Femur (tissue), 1 donor: ENCODE data around the gene CIC.
A peak's percentile ranks its signal among the peaks of the same experiment; 100 is the strongest.
"Not testable (repeated sequence)": the region's sequence is repeated elsewhere in the genome, so short reads cannot be mapped to it uniquely, and the experiment has no call there.

Source experiments
- DNase-seq: peaks from one replicate; pipeline ENCODE4 v3.0.0-alpha.2; 2017

The CIC gene

DNA sequence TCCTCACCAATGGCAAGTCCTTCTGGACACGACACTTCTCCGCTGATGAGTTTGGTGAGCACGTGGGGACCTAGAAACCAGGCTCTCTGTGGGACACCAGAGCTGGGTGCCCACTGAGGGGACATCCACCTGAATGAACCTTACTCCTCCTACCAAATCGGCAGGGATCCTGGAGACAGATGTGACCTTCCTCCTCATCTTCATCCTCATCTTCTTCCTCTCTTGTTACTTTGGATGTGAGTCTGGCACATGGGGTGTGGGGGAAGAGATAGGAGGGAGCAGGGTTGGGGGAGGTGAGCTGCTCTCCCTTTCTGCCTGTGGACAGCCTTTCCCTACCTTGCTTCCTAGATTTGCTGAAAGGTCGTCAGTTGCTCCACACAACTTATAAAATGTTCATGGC is 46.0 kb downstream of the CIC start:
- no peak for DNase-seq

DNA sequence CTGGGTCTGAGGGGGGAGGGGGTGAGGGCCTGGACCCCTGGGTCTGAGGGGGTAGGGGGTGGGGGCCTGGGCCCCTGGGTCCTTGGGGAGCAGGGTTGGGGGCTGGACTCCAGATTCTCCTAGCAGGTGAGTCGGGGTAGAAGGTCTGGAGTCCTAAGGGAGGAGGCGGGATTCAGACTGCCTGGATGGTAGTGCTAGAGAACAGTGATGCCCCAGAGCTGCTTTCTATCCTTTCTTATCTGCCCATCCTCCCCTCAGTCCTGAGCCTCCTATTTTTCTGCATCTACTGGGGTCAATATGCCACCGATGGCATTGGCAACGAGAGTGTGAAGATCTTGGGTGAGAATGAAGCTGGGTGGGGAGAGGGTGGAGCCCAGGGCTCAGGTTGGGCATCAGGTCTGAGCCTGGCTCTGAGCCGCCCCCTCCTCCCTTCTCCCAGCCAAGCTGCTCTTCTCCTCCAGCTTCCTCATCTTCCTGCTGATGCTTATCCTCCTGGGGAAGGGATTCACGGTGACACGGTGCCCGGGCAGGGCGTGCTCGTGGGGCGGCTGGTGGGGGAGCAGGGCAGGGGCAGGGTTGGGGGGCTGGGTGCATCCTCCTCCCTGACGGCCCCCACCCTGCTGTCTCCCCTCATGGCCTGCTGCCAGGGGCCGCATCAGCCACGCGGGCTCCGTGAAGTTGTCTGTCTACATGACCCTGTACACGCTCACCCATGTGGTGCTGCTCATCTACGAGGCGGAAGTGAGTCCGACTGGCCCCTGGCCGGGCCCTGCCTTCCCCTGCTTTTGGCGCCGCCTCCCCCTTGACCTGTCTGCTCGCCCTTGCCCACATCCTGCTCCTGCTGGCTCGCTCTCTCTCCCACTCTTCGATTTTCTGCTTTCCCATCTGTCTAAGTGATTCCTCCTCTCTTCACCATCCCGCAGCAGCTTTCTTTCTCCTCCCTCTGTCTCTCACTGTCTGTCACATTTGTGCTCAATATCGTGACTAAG is 47.5 kb downstream of the CIC start:
- no peak for DNase-seq

DNA sequence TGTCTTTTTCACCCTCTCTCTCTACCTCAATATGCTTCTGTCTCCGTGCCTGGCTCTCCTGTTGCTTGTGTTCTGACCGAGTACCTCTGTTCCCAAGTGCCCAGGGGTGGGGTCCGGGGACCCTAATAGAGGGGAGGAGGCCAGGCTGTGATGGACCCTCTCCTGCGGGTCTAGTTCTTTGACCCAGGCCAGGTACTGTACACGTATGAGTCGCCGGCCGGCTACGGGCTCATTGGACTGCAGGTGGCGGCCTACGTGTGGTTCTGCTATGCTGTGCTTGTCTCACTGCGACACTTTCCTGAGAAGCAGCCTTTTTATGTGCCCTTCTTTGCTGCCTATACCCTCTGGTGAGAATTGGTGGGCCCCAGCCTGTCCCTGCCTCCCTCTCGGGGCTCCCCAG is 48.5 kb downstream of the CIC start:
- no peak for DNase-seq

DNA sequence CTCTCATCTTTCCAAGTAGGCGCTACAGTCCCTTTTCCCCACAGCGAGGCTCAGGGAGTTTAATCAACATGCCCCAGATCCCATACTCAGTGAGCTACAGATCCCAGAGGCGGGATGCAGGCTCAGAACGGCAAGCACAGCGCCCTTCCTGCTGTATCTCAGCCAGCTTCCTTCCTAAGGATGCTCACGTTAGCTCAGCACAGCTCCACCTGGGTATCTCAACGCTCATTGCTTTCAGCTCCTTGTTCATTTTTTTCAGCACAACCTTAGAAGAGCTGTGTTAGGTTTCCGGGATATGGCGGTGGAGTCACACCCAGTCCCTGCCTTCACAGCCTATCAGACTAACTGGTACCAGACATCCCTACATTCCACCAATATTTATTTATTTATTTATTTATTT is 53.3 kb downstream of the CIC start:
- no peak for DNase-seq

DNA sequence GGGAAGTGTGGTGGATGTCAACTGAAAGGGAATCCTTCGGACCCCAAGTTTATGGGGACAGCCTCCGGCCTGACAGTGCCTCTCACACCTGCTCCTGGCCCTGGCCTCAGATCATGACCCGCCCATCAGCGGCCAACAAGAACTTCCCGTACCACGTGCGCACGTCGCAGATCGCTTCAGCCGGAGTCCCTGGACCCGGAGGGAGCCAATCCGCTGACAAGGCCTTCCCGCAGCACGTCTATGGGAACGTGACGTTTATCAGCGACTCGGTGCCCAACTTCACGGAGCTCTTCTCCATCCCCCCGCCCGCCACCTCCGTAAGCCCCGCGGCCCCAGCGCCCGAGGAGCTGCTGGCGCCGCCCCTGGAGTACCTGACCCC is 54.4 kb downstream of the CIC start:
- DNase-seq: no peak

DNA sequence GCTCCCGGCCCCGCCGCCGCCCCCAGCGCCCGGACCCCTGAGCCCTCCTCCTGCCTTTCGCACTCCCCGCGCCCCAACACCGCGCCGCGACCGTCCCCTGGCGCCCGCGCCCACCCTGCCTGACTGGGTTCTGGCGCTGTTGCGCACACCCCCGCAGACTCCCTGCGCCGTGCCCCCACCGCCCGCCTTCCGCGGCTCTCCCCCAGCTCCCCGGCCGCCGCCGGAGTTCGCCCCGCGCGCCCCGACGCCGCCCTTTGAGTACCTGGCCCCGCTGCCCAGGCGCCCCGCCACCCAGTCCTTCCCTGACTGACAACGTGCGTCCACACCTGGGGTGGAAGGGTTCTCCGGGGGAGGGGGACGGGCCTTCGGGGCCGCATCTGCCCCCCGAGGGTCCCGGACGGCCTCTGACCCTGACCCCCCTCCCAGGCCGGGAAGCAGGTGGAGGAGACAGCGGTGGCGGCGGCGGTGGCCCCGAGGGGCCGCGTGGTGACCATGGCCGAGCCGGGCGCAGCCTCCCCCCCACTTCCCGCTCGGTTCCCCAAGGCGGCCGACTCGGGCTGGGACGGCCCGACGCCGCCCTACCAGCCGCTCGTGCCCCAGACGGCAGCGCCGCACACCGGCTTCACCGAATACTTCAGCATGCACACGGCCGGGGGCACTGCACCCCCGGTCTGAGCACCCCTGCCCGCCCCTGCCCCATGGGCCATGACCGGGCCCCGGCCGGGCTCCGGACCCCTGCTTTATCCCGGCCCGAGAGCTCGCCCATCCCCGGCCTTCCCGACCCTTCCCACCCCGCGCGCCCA is 55.0 kb downstream of the CIC start:
- DNase-seq: no peak

DNA sequence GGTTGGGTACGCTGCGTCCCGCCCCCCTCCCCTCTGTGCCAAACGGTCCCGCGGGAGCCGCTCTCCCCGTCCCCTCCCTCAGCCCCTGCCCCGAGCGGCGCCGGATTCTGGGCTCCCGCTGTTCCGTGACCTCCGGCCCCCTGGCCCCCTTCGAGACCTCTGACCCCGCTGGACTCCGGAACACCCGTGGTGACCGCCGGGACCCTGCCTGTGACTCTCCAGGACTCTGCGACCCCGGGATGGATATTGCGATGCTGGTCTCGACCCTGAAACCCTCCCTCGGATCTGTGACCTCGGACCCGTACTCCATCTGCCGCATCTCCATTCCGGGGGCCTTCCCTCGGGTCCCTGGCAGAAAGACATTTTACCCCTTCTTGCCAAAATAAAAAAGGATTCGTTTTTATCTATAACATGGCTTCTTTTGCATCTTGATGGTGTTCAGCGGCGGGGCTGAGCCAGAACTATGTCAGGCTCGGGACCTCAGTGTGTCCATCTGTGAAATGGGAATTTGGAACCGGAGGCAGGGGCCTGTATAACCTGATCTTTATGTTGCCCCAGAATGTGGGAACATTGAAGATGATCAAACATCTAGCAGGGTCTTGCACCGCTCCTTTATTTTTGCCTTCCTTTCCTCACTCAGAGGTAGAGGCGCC is 55.7 kb downstream of the CIC start:
- no peak for DNase-seq

DNA sequence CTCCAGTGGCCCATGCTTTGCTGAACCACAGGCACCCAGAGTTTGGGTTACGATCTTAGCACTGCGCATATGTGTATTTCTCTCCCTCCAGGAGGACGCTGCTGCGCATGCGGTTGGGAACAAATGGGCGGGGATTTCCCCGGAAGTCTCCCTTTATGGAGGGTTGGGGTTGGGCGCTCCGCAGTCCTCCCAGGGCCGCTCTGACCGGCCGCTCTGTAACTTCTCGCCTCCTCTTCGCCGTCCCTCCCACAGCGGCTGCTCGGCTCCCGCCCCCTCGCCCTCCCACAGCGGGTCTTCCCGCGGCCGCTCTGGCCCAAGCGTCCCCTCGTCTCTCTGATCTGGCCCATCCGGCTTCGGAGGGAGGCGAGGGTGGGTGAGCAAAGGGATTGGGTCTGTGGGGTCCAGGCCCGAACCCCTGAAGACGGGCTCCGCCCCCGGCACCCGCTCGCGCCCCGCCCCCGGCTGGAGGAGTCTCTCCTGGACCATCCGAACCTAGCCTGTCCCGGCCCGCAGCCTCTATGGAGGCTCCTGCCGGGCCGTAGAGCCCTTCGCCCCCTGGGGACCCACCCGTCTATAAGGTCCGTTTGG is 56.4 kb downstream of the CIC start, which contains the start of gene MEGF8:
MEGF8 (plus strand) TSS at position 328 of the 588 bp plus-strand sequence. CDS start 609 bp downstream, outside the sequence.
- peak; percentile 99 for DNase-seq

DNA sequence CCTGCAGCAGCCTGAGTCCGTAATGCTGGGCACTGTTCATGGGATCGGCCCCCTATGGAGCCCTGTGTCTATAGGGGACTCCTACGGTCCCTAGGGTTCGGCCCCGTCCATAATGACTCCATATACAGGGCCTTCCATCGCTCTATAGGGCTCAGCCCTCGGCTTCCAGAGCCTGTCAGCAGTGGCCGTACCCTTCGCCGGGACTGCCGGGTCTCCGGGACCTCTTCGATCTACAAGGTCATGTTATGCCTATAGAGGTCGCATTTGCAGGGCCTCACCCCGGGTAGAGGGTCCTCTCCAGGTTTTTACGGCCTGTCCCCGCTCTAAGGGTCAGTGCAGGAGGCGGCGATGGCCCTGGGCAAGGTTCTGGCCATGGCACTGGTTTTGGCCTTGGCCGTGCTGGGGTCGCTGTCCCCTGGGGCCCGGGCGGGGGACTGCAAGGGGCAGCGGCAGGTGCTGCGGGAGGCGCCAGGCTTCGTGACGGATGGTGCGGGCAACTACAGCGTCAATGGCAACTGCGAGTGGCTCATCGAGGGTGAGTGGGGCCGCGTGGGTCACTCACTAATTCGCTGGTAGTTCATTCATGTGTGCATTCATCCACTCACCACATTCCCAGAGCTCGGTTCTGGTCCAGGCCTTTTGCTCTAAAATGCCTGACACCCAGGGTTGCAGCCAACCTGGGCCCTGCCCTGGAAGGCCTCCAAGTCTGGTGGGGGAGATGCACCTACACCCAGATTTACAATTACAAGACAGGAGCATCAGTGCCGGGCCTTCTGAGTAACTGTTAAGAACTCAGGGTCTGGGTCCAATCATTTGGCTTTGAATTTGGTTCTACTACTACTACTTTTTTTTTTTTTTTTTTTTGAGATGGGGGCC is 57.1 kb downstream of the CIC start:
- DNase-seq: no peak

DNA sequence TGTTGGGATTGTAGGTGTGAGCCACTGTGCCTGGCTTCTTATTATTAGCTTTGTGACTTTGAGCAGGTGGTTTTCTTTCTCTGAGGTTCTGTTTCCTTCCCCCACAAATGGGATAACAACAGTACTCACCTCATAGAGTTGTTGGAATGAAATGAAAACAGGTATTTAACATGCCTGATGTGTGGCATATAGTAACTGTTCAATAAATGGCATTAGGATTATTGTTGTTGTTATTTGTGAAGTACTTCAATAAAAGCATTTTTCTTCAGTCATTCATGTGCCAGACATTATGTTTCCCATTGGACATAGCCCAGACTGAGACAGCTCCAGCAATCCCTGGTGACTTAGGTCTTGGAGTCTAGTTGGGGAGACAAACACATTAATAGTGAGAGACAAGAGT is 57.9 kb downstream of the CIC start:
- DNase-seq: no peak

DNA sequence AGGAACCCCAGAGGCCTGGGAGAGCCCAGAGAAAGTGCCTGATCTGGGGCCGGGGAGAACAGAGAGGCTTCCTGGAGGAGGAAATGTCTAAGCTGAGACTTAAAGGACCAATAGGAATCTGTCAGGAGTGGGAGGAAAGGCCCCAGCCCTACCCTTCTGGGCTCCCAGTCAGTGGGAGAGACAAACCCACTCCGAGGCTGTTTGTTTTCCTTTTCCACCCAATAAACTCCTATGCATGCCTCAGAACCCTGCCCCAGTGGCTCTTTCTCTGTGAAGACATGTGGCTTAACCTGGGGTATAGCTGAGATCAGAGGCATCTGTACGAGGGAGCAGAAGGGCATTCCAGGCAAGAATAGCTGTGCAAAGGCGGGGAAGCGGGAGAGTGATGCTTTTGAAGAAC is 58.3 kb downstream of the CIC start:
- no peak for DNase-seq

DNA sequence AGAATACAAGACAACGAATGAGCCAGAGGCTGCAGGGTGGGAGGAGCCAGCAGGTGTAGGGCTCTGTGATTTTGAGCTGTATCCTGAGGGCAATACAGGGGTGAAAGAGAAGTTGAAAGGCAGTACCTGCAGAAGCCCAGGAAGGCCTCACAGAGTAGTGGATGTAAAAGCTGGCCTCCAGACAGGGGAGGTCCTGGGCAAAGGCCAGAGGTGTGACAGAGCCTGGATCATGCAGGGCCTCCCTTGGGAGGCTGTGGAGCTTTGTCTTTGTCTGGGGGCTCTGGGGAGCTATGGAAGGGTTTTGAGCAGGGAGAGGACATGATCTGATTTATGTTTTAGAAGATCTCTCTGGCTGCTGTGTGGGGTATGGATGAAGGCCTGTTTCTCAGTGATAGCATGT is 59.1 kb downstream of the CIC start:
- DNase-seq: no peak

DNA sequence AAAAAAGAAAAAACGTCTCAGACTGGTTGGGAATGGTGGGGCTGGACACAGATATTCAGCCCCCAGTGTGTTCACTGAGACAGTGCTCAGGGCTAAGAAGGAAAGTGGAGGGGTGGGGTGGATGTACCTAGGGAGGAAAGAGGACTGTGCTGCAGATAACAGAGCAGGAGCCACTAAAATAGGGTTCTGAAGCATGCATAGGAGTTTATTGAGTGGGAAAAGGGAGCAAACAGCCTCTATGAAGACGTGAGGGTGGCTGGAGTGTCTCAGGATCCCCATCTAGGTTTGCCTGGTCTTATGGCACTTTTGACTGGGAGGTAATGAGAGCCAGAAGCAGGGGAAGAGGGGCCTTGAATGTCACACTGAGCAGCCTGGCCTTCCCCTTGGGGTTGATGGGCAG is 59.8 kb downstream of the CIC start:
- DNase-seq: no peak

DNA sequence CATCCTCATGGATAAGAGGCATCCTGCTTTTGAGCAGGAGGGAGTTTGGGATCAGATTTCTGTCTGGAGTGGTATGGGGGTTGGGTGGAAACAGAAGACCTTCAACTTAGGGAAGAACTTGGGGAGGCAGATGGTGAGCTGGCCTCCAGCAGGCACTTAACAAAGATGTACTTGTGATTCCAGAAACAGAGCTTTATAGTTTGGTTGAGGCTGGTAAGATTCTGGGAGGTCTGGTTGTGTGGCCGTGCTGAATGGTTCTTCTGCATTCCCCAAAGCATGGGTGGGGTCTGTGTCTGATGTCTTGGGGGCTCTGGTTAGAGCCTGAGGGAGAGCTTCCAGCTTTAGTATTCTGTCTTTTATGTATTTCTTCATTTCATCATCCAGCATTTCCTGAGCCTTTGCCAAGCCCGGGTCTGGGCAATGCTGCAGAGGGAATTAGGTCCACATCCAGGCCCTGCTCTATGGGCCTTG is 61.2 kb downstream of the CIC start:
- DNase-seq: no peak

DNA sequence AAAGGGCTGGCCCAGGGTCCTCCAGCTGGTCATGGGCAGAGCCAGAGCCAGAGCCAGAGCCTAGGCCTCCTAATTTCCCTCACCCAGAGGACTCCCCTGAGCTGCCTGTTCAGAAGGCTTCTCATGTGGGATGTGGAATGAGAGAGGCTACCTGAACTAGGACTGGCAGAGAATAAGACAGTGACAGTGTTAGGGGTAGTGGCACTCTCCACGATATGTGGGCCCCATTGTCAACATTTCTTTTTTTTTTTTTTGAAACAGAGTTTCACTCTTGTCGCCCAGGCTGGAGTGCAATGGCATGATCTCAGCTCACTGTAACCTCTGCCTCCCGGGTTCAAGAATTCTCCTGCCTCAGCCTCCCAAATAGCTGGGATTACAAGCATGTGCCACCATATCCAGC is 62.3 kb downstream of the CIC start:
- not testable (repeated sequence) for DNase-seq

DNA sequence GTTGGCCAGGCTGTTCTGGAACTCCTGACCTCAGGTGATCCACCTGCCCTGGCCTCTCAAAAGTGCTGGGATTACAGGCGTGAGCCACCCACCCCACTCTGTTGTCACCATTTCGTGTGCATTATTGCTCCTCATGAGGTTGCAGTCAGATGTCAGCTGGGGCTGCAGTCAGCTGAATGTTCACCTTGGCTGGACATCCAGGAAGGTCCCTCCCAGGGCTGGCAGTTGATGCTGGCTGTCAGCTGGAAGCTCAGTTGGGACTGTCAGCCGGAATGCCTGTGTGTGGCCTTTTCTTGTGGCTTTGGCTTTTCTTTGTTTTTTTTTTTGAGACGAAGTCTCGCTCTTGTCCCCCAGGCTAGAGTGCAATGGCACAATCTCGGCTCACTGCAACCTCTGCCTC is 63.0 kb downstream of the CIC start:
- no peak for DNase-seq

DNA sequence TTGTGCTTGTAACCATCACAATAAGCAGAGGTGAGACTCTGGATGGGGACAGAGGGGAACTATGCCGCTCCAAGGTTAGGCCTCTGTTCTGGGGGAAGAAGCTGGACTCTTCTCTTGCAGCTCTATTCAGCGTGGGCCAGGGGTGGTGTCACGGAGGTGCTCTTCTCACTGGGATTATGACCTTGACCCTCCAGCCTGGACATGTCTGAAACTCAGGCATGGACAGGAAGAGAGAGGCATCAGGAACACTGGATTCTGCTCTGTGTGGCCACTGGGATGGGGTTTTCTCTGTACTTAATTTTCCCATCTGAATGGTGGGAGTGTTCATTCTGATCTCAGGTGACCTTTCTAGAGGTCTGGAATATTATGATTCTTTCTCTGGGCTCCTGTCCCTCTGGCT is 64.0 kb downstream of the CIC start:
- DNase-seq: no peak

DNA sequence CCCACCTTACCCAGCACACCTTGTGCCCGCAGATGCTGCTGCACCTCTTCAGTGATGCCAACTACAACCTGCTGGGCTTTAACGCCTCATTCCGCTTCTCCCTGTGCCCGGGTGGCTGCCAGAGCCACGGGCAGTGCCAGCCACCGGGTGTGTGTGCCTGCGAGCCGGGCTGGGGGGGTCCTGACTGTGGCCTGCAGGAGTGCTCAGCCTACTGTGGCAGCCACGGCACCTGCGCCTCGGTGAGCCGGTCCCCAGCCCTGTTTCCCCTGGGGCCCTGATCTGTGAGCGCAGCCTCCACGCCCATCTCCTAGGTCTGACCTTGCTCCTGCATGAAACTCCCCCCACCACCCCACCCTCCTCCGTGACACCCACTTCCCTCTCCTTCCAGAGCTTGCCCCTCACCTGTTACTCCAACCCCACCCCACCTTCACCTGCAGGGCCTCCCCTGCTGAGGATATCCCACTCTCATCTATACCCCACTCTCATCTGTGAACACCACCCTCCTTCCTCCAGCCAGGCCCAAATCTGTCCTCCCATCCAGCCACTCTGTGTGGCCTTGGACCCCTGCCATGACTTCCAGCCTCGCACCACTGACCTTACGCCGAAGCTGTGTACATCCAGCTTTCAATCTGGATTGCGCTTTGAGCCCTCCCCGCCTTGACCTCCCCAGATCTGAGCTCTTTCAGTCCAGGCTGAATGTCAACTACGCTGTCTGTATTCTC is 65.1 kb downstream of the CIC start:
- no peak for DNase-seq

DNA sequence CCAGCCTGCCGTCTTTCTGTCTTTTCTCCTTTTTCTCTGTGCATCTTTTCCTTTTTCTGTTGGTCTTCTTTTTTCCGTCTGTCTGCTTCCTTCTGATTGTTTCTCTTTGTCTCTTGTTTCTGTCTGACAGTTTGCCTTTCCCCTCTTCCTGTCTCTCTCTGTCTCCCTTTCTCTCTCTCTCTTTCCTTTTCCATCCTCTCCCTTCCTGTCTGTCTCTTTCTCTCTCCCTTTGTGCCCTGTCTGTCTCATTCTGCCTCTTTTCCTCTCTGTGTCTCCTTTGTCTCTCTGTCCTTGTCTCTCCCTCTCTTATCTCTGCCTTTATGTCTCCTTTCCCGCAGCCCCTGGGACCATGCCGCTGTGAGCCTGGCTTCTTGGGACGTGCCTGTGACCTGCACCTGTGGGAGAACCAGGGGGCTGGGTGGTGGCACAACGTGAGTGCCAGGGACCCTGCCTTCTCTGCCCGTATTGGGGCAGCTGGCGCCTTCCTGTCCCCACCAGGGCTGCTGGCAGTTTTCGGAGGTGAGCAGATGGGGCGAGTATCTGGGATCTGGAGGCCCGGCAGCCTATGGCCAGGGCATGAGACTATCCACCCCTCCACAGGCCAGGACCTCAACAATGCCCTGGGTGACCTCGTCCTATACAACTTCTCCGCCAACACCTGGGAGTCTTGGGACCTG is 65.8 kb downstream of the CIC start:
- no peak for DNase-seq

DNA sequence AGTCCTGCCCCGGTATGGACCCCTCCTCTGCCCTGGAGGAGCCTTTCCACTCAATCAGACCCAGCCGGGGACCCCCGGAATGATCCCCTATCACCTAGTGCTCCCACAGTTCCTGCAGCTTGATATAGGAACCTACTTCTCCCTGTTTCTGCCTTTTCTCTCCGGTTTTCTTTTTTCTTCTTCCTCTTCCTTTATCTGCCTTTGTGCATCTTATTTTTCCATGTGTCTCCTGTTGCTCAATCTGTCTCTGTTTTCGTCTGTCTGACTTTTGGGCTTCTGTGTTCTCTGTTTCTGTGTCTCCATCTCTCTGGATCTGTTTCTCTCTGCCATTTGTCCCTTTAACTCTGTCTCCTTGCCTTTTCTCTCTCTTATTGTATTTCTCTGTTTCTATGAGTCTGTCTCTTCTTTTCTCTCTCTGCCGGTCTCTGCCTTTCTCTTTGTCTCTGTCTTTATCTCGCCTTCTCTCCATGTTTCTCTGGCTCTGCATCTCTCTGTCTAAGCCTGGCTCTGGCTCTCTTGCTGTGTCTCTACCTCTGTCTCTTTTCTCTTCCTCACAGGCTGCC is 66.4 kb downstream of the CIC start:
- DNase-seq: no peak
